ENCODE results near the gene RNF123.

- TF ChIP-seq EZH2 (IDR thresholded peaks at IDR 0.05; ENCODE audit: borderline replicate concordance, insufficient read depth, low read depth, low read length, poor library complexity, severe bottlenecking) (no peak), CTCF (IDR thresholded peaks at IDR 0.05) (no peak)
These were observed 13.4 kb upstream of the RNF123 start for GRCh38 chr3:49675912-49676311.
